ENCODE measurements around the gene PUM2. TPM values are rescaled to one million over a fixed set of nuclear protein-coding genes. Genes with fewer than 3 reads are reported as not detected.

PUM2 gene
- total and polyA plus RNA-seq, 2 of the 8 experiments (the other 6 are each of a cell fraction or from before 2014, with no cell fraction given): 46.6 to 114 TPM

- H2BK15ac ChIP-seq (ENCODE audit: low read length): no peak overlapping the region
- no peak overlapping the region for H3K14ac ChIP-seq (ENCODE audit: insufficient read length)
- H2AK5ac ChIP-seq (ENCODE audit: low read depth, low read length): no peak overlapping the region
- H4K8ac ChIP-seq (ENCODE audit: extremely low read depth, insufficient read depth, low read length): no peak overlapping the region
- no peak overlapping the region for H3K56ac ChIP-seq (replicated peaks; ENCODE audit: insufficient read length, low read depth, low read length)
- POLR2A ChIA-PET (ENCODE audit: partially characterized antibody): interaction anchor here (0.8 to 1.3 kb wide), 3 partner anchors 10 to 49 kb away, joined by 3 read pairs; no protein-coding TSS in a partner anchor
- peaks cover 7 to 54% (median 17%) of the 10 kb centered on the region in 4 experiments for H3K36me3 ChIP-seq (ENCODE audit: control insufficient read depth in 2 of 4, insufficient read depth in 4 of 4, low read length in 3 of 4)
- CTCF ChIA-PET (ENCODE audit: partially characterized antibody): interaction anchor here (0.6 to 1.5 kb wide), 6 partner anchors 10 to 78 kb away, joined by 3 to 14 read pairs (median 4); no protein-coding TSS in a partner anchor
- H3K79me1 ChIP-seq (ENCODE audit: low read depth, low read length): peaks cover 2% of the 10 kb centered on the region
- H4K5ac ChIP-seq (ENCODE audit: insufficient read length, low read depth, low read length): no peak overlapping the region
- DNase-seq (ENCODE audit: low read depth in 1 of 2, low spot score in 2 of 2): no peak
- H3K27me3 ChIP-seq (replicated peaks in 1 of 4; ENCODE audit: control insufficient read depth in 3 of 4, extremely low read depth in 1 of 4, insufficient read depth in 3 of 4, low read length in 3 of 4): no peaks in the 10 kb centered on the region
- no peaks in the 10 kb centered on the region for H3K4me1 ChIP-seq (replicated peaks in 1 of 4; ENCODE audit: control insufficient read depth in 3 of 4, insufficient read depth in 4 of 4, low read length in 3 of 4)
- H2BK5ac ChIP-seq (ENCODE audit: low read depth, low read length): no peak overlapping the region
- H3K23ac ChIP-seq (ENCODE audit: insufficient read length): no peak overlapping the region
- no peak for FAIRE-seq
- H2BK20ac ChIP-seq (ENCODE audit: low read length): no peak overlapping the region
- peaks cover 0 to 42% of the 10 kb centered on the region in 2 experiments; a peak in 2 of 4 replicates for H3K79me2 ChIP-seq (ENCODE audit: control insufficient read depth in 1 of 2, insufficient read depth in 2 of 2, low read length in 2 of 2)
- H3K4ac ChIP-seq (replicated peaks; ENCODE audit: insufficient read length, low read depth, low read length): no peak overlapping the region
- H3K4me3 ChIP-seq (ENCODE audit: extremely low read depth in 1 of 4, insufficient read depth in 2 of 4, low read depth in 3 of 4, low read length in 4 of 4): no peak overlapping the region
- no peak overlapping the region for H3K27ac ChIP-seq (ENCODE audit: low read depth, low read length)
- H3K9ac ChIP-seq (replicated peaks in 1 of 4; ENCODE audit: extremely low read depth in 1 of 4, low read depth in 3 of 4, low read length in 3 of 4): no peak overlapping the region
- no peak overlapping the region for H3K4me2 ChIP-seq (ENCODE audit: insufficient read depth in 1 of 2, low read depth in 2 of 2, low read length in 2 of 2)
- no peaks in the 10 kb centered on the region for H3K9me3 ChIP-seq (ENCODE audit: insufficient read depth in 2 of 2, low read depth in 1 of 2, low read length in 1 of 2)
- H2BK12ac ChIP-seq (ENCODE audit: low read depth, low read length): no peak overlapping the region
- H3K23me2 ChIP-seq (ENCODE audit: low read depth, low read length): no peaks in the 10 kb centered on the region
- WGBS, 2 experiments (ENCODE audit: extremely low coverage in 1 of 2, insufficient coverage in 1 of 2, insufficient read length in 1 of 2, insufficient replicate concordance in 2 of 2, low coverage in 1 of 2, low lambda C conversion rate in 2 of 2, missing lambda C conversion rate in 1 of 2): 81% methylated on average over 5 of the region's 5 CpGs; no CpG with 5 or more reads in 1 of the 2 experiments
- H2BK120ac ChIP-seq (replicated peaks; ENCODE audit: low read depth, low read length): no peak overlapping the region
- H4K20me1 ChIP-seq (replicated peaks in 1 of 2; ENCODE audit: control insufficient read depth in 1 of 2, insufficient read depth in 2 of 2, low read length in 2 of 2): peaks cover 0 to 5% of the 10 kb centered on the region in 2 experiments
- H3K18ac ChIP-seq (ENCODE audit: extremely low read depth, low read length): no peak overlapping the region
- H4K91ac ChIP-seq (replicated peaks; ENCODE audit: insufficient read length, low read length): no peak overlapping the region
- no peak overlapping the region for H2AFZ ChIP-seq (ENCODE audit: low read length)
- TF ChIP-seq TAF7 (optimal IDR thresholded peaks at IDR 0.05; ENCODE audit: borderline replicate concordance, low read depth, low read length) (no peak), HDAC2 (IDR thresholded peaks at IDR 0.05; ENCODE audit: borderline replicate concordance in 1 of 2, low read depth in 2 of 2, low read length in 2 of 2) (no peak), SP1 (IDR thresholded peaks at IDR 0.05; ENCODE audit: low read depth, low read length) (no peak), MAX (IDR thresholded peaks at IDR 0.05) (no peak), RBBP5 (IDR thresholded peaks at IDR 0.05; ENCODE audit: borderline replicate concordance, low read depth, low read length) (no peak), CHD2 (IDR thresholded peaks at IDR 0.05; ENCODE audit: low read length) (no peak), BRCA1 (IDR thresholded peaks at IDR 0.05; ENCODE audit: low read depth, low read length) (no peak), MAFK (IDR thresholded peaks at IDR 0.05; ENCODE audit: low read depth, low read length) (no peak), NRF1 (IDR thresholded peaks at IDR 0.05; ENCODE audit: low read depth, low read length) (no peak), FOSL1 (IDR thresholded peaks at IDR 0.05; ENCODE audit: insufficient read depth, low read depth, low read length) (no peak)
- TF ChIP-seq, protein P1, sequence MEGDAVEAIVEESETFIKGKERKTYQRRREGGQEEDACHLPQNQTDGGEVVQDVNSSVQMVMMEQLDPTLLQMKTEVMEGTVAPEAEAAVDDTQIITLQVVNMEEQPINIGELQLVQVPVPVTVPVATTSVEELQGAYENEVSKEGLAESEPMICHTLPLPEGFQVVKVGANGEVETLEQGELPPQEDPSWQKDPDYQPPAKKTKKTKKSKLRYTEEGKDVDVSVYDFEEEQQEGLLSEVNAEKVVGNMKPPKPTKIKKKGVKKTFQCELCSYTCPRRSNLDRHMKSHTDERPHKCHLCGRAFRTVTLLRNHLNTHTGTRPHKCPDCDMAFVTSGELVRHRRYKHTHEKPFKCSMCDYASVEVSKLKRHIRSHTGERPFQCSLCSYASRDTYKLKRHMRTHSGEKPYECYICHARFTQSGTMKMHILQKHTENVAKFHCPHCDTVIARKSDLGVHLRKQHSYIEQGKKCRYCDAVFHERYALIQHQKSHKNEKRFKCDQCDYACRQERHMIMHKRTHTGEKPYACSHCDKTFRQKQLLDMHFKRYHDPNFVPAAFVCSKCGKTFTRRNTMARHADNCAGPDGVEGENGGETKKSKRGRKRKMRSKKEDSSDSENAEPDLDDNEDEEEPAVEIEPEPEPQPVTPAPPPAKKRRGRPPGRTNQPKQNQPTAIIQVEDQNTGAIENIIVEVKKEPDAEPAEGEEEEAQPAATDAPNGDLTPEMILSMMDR (IDR thresholded peaks at IDR 0.05; ENCODE audit: control extremely low read depth in 1 of 3, insufficient read depth in 1 of 3, low read depth in 1 of 3, low read length in 3 of 3): no peak
Measured at GRCh38 chr2:20300656-20301055, 50.0 kb downstream of the PUM2 start.

All from H1 (cell line).